ENCODE measurements around the gene HPGDS. TPM values are rescaled to one million over a fixed set of nuclear protein-coding genes. Genes with fewer than 3 reads are reported as not detected.
"Not testable (repeated sequence)": the region's sequence is repeated elsewhere in the genome, so short reads cannot be mapped to it uniquely, and the experiment has no call there.

The HPGDS gene
- polyA plus RNA-seq, 3 donors from 2014 or later = 0.22 TPM; not detected in 2

DNA sequence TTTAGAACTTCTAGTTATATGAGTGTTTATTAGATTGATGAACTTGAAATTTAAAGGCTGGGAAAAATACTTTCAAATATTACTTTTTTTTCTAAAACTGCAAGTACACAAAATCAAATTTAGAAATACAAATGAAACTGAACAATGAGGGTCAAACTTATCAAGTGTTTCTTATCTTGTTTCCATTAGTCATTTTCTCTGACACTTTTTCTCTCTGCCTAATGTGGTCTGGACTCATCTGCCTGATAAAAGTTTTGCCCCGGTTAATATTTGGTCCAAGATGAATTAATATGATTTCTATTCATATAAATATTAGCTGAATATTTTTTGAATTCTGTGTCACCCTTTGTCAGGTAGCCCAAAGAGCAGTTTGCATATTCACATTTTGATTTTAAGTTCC is 8.7 kb upstream of the HPGDS start:
- Mint-ChIP-seq H3K36me3 (no peaks in the 10 kb centered on the region), H3K4me3 (no peak overlapping the region), H3K27ac (no peak overlapping the region), H3K27me3 (ENCODE audit: low read depth in 3 of 3) (peaks cover 1 to 8% (median 2%) of the 10 kb centered on the region in 3 donors), H3K9me3 (peaks cover 0 to 3% (median 0%) of the 10 kb centered on the region in 6 donors), H3K4me1 (no peaks in the 10 kb centered on the region)
- DNase-seq = no peak

DNA sequence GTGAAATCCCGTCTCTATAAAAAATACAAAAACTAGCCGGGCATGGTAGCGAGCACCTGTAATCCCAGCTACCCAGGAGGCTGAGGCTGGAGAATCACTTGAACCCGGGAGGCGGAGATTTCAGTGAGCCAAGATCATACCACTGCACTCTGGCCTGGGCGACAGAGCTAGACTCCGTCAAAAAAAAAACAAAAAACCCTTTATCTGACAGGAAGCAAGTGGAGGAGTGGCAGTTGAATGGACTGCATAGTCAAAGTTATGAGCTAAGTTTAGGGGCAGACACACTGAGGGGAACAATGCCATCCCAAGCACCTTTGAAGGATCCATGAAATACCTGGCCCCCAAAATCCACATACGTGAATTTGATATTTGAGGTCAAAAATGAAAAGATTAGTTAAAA is 7.5 kb upstream of the HPGDS start:
- no peaks in the 10 kb centered on the region for H3K36me3 Mint-ChIP-seq
- no peaks in the 10 kb centered on the region for H3K9me3 Mint-ChIP-seq
- no peaks in the 10 kb centered on the region for H3K4me1 Mint-ChIP-seq
- H3K27me3 Mint-ChIP-seq (ENCODE audit: low read depth in 3 of 3) = peaks cover 1 to 8% (median 2%) of the 10 kb centered on the region in 3 donors
- no peak overlapping the region for H3K27ac Mint-ChIP-seq
- DNase-seq = no peak
- no peak overlapping the region for H3K4me3 Mint-ChIP-seq

DNA sequence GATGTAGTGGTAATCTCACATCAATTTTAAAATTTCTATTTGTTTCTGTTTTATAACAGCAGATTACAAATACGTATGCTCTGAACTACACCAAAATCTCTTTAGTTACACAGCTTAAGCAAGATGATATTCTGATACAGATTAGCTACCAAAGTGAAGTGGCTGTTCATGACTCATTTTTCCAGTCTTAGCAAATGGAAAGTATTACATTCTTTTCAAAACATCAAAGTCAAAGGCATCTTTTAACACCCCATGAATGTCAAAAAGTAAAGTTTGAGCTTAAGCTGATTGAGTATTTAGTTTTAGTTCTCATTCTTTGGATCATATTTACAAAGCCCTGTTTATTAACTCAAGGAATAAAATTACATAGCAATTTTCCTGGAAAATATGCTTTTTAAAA is 6.6 kb upstream of the HPGDS start:
- Mint-ChIP-seq H3K4me3 (no peak overlapping the region), H3K27ac (no peak overlapping the region), H3K36me3 (no peaks in the 10 kb centered on the region), H3K27me3 (ENCODE audit: low read depth in 3 of 3) (peaks cover 1 to 8% (median 3%) of the 10 kb centered on the region in 3 donors), H3K9me3 (no peaks in the 10 kb centered on the region), H3K4me1 (no peaks in the 10 kb centered on the region)
- DNase-seq = no peak

DNA sequence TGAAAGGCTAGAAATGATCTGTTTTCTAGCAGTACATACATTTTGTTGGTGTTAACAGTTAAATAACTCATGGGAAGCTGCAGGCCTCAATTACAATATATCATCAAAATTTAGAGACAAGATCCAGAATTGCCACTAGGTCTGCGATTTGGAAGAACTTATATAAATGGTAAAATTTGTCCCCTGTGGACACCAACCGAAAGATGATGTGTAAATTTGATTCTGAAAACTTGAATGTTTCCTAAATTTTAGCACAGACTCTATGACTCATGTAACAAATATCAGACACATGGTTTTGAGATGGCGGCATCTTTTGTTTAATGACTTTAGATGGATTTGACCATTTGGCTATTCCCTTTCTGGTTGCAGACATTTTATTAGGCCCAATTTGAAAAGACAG is 6.0 kb upstream of the HPGDS start:
- no peaks in the 10 kb centered on the region for H3K4me1 Mint-ChIP-seq
- H3K27me3 Mint-ChIP-seq (ENCODE audit: low read depth in 3 of 3) = peaks cover 1 to 8% (median 2%) of the 10 kb centered on the region in 3 donors
- no peak overlapping the region for H3K27ac Mint-ChIP-seq
- no peaks in the 10 kb centered on the region for H3K9me3 Mint-ChIP-seq
- H3K36me3 Mint-ChIP-seq = no peaks in the 10 kb centered on the region
- no peak for DNase-seq
- H3K4me3 Mint-ChIP-seq = no peak overlapping the region

GRCh38 chr4:94346541-94346940 is 3.9 kb upstream of the HPGDS start:
- Mint-ChIP-seq H3K36me3 (no peaks in the 10 kb centered on the region), H3K27ac (no peak overlapping the region)
- DNase-seq = no peak

DNA sequence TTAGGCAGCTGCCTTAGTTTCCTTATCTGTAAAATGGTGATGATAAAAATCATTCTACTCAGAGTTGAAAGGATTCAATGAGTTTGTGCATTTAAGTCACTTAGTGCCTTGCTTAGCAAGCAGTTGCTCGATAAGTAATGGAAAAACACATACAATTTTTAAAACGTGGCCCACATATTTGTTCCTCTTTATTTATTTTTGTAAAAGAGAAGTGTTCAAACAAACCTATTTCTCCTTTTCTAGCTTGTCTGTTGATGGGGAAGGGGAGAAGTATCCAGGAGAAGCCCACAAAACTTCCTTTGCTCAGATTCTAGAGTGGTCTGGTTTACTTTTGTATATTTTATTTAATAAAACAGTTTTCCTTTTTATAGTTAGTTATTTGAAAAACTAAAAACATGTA is 3.3 kb upstream of the HPGDS start:
- DNase-seq = no peak
- H3K4me1 Mint-ChIP-seq = no peaks in the 10 kb centered on the region
- no peak overlapping the region for H3K4me3 Mint-ChIP-seq
- H3K27me3 Mint-ChIP-seq (ENCODE audit: low read depth in 3 of 3) = peaks cover 1 to 7% (median 2%) of the 10 kb centered on the region in 3 donors
- H3K36me3 Mint-ChIP-seq = no peaks in the 10 kb centered on the region
- H3K27ac Mint-ChIP-seq = no peak overlapping the region
- no peaks in the 10 kb centered on the region for H3K9me3 Mint-ChIP-seq

More at GRCh38 chr4:94346541-94346940, 3.9 kb upstream of the HPGDS start:
- Mint-ChIP-seq H3K27me3 (ENCODE audit: low read depth in 3 of 3) (peaks cover 1 to 7% (median 2%) of the 10 kb centered on the region in 3 donors), H3K4me3 (no peak overlapping the region), H3K9me3 (no peaks in the 10 kb centered on the region), H3K4me1 (no peaks in the 10 kb centered on the region)

GRCh38 chr4:94345266-94345665 is 2.6 kb upstream of the HPGDS start:
- DNase-seq = no peak
- Mint-ChIP-seq H3K4me3 (no peak overlapping the region), H3K27me3 (ENCODE audit: low read depth in 3 of 3) (peaks cover 1 to 6% (median 2%) of the 10 kb centered on the region in 3 donors), H3K36me3 (no peaks in the 10 kb centered on the region), H3K4me1 (no peaks in the 10 kb centered on the region), H3K27ac (no peak overlapping the region), H3K9me3 (no peaks in the 10 kb centered on the region)

GRCh38 chr4:94344457-94344856 is 1.8 kb upstream of the HPGDS start:
- Mint-ChIP-seq H3K36me3 (no peaks in the 10 kb centered on the region), H3K9me3 (no peaks in the 10 kb centered on the region), H3K27ac (no peak overlapping the region), H3K27me3 (ENCODE audit: low read depth in 3 of 3) (peaks cover 0 to 2% (median 0%) of the 10 kb centered on the region in 3 donors), H3K4me3 (no peak overlapping the region), H3K4me1 (peaks cover 2 to 4% of the 10 kb centered on the region in 2 donors)
- DNase-seq = no peak

- Mint-ChIP-seq H3K9me3 (no peaks in the 10 kb centered on the region), H3K4me3 (no peak overlapping the region), H3K36me3 (no peaks in the 10 kb centered on the region), H3K4me1 (peaks cover 2 to 10% of the 10 kb centered on the region in 2 donors), H3K27ac (no peak overlapping the region), H3K27me3 (ENCODE audit: low read depth in 3 of 3) (peaks cover 0 to 3% (median 2%) of the 10 kb centered on the region in 3 donors)
- no peak for DNase-seq
These were observed 910 bp downstream of the HPGDS start for GRCh38 chr4:94341481-94342370.

GRCh38 chr4:94339779-94340178 is 2.9 kb downstream of the HPGDS start:
- H3K9me3 Mint-ChIP-seq = no peaks in the 10 kb centered on the region
- no peak overlapping the region for H3K27ac Mint-ChIP-seq
- H3K4me3 Mint-ChIP-seq = peak overlapping the region in 2 of 5 donors; percentile 39 to 61
- no peaks in the 10 kb centered on the region for H3K36me3 Mint-ChIP-seq
- no peak for DNase-seq
- H3K27me3 Mint-ChIP-seq (ENCODE audit: low read depth in 3 of 3) = peaks cover 0 to 3% (median 2%) of the 10 kb centered on the region in 3 donors
- peaks cover 2 to 10% of the 10 kb centered on the region in 2 donors for H3K4me1 Mint-ChIP-seq

- Mint-ChIP-seq H3K36me3 (no peaks in the 10 kb centered on the region), H3K27ac (peak overlapping the region in 2 of 6 donors; percentile 61 to 62), H3K4me3 (peak overlapping the region in 3 of 5 donors; percentile 42 to 61 (median 45)), H3K27me3 (ENCODE audit: low read depth in 3 of 3) (peaks cover 0 to 2% (median 1%) of the 10 kb centered on the region in 3 donors), H3K4me1 (peaks cover 2 to 10% of the 10 kb centered on the region in 2 donors), H3K9me3 (no peaks in the 10 kb centered on the region)
- no peak for DNase-seq
These were observed 3.8 kb downstream of the HPGDS start for GRCh38 chr4:94338681-94339351.

DNA sequence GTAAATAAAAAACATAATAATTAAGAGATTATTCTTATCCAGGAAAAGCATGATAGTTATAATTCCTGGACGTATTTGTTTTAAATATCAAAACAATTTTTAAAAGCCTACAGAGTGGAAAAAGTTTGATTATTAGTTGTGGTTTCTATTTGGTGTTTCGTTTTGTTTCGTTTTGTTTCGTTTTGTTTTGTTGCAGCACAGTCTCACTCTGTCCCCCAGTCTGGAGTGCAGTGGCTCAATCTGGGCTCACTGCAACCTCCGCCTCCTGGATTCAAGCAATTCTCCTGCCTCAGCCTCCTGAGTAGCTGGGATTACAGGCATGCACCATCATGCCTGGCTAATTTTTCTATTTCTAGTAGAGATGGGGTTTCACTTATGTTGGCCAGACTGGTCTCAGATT is 5.8 kb downstream of the HPGDS start:
- not testable (repeated sequence) for DNase-seq; H3K36me3 Mint-ChIP-seq; H3K9me3 Mint-ChIP-seq; H3K27ac Mint-ChIP-seq; H3K27me3 Mint-ChIP-seq (ENCODE audit: low read depth in 3 of 3)
- peaks cover 5 to 22% of the 10 kb centered on the region in 2 donors for H3K4me1 Mint-ChIP-seq
- H3K4me3 Mint-ChIP-seq = peak overlapping the region in 1 of 5 donors; percentile 58

DNA sequence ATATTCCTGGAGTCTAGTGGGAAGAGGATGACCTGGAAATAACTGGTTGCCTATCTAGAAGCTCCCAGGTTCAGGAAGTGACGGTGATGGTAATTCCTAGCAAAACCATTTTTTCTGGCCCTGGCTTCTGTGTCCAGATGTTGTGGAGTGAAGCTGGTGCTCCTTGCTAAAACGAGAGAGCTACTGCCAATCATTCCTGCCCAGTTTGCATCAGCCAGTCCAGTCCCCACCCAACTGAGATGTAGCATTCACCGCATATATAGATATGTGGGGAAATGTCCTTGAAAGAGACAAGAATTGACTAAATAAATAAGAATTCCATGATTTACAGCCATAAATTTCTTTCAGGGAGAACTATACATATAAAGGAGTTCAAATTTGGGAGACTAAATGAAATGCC is 6.3 kb downstream of the HPGDS start:
- Mint-ChIP-seq H3K36me3 (no peaks in the 10 kb centered on the region), H3K9me3 (peaks cover 0 to 2% (median 0%) of the 10 kb centered on the region in 6 donors), H3K4me1 (peaks cover 5 to 22% of the 10 kb centered on the region in 2 donors), H3K27me3 (ENCODE audit: low read depth in 3 of 3) (peaks cover 0 to 2% (median 1%) of the 10 kb centered on the region in 3 donors), H3K4me3 (peak overlapping the region in 1 of 5 donors; percentile 58), H3K27ac (no peak overlapping the region)
- no peak for DNase-seq

DNA sequence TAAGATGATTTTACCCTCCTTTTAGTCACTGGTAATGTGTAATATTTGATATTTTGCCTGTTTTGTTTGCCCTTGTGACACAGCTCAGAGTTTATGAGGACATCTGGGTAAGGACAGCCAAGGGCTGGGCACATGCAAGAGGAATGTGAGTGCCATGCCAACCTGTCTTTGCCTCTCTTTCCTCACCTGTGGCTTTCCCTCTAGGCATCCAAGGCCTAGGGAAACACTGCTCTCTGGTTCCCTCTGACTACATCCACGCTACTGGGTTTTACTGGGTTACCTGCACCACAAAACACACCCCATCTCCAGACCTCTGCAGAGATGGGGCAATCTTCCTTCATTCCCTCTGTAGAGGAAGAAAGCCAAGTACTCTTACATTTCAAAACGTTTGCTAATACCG is 7.7 kb downstream of the HPGDS start:
- no peak for DNase-seq
- H3K9me3 Mint-ChIP-seq = peaks cover 0 to 2% (median 0%) of the 10 kb centered on the region in 6 donors
- H3K4me3 Mint-ChIP-seq = no peak overlapping the region
- no peak overlapping the region for H3K27ac Mint-ChIP-seq
- H3K4me1 Mint-ChIP-seq = peaks cover 5 to 22% of the 10 kb centered on the region in 2 donors
- no peaks in the 10 kb centered on the region for H3K36me3 Mint-ChIP-seq
- peaks cover 0 to 2% (median 1%) of the 10 kb centered on the region in 3 donors for H3K27me3 Mint-ChIP-seq (ENCODE audit: low read depth in 3 of 3)
